GM10266 (cell line): ENCODE data around the gene PEMT.

Source experiments
- DNase-seq: peaks from one replicate; pipeline ENCODE4 v3.0.0; 2012; ENCODE audit errors: extremely low spot score
- CTCF ChIP-seq: IDR thresholded peaks from 2 replicates; pipeline ENCODE4 v1.5.1; 2012; ENCODE audit warnings: mild to moderate bottlenecking, low read depth; ENCODE audit not compliant: control insufficient read depth, insufficient read depth; ENCODE audit errors: missing control alignments

PEMT gene

DNA sequence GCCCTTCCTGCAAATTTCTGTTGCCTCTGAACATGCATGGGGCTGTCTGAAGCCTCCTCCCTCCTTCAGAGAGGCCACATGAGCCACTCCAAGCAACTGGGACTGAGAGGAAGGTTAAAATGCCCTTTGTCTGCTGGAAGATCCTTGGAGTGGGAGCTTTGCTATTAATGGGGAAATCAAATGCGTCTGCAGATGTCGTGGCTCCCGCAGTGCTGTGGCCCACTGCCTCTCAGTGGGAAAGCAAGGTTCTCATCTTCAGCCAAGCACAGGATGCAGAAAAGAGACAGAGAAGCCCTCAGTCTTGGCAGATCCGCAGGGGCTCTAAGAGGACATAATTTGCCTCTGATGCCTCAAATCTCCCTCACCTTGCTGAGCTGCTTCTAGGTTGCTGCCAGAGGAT is 34.8 kb downstream of the PEMT start:
- DNase-seq: no peak
- no peak for TF ChIP-seq CTCF

DNA sequence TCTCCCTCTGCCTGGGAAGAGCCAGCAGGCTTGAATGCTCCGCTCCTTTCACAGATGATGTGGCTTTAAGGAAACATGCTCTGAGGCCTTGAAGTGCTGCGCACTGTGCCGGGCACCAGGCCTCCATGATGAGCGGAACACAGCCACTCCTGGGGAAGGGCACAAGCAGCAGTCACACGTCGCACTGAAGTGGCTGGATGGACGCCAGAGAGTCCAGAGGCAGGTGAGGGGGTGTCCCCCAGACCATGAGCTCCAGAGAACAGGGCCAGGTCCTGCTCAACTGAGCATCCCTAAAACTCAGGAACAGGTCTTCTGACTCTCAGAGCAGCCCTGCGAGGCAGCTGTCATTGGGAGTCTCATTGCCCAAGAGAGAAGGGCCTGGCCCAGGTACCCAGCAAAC is 35.6 kb downstream of the PEMT start:
- DNase-seq: no peak
- TF ChIP-seq CTCF: no peak

- no peak for TF ChIP-seq CTCF
- no peak for DNase-seq
Measured at GRCh38 chr17:17555151-17555550, 36.4 kb downstream of the PEMT start.

DNA sequence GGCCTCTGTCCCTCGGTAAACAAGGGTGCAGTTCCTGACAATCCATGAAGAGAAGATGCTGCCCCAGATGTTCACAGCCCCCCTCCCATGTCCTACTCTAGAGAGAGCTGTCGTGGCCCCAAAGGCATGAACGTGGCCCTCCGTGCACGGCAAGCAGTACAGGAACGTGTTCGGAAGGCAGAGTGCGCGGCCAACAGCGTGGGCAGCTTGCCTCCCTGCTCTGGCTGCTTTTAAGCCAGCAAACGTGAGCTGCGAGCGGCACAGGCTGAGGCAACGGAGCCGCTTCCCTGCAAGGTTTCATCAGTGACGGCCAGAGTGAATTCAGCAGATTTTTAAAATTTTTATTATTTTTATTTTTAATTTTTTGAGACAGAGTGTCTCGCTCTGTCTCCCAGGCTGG is 37.2 kb downstream of the PEMT start:
- no peak for TF ChIP-seq CTCF
- no peak for DNase-seq

GRCh38 chr17:17553217-17554195 is 38.0 kb downstream of the PEMT start:
- TF ChIP-seq CTCF: no peak
- DNase-seq: no peak

GRCh38 chr17:17552351-17553216 is 38.9 kb downstream of the PEMT start:
- DNase-seq: no peak
- TF ChIP-seq CTCF: no peak
